ENCODE results near the gene CUBN. TPM values are rescaled to one million over a fixed set of nuclear protein-coding genes. Genes with fewer than 3 reads are reported as not detected.

The CUBN gene
- polyA plus RNA-seq, 2 of the 4 experiments (the other 2 are of a cell fraction), result 0.08 to 0.28 TPM

- Histone ChIP-seq H3K4me3 (no peak overlapping the region), H3K9me3 (no peaks in the 10 kb centered on the region), H3K4me2 (no peak overlapping the region), H3K4me1 (no peaks in the 10 kb centered on the region), H3K27ac (no peak overlapping the region)
- ChIA-PET POLR2A (no interaction called here), CTCF (no interaction called here)
- ATAC-seq, result no peak
- FAIRE-seq, result no peak
- 39% methylated on average over 4 of the region's 4 CpGs for WGBS (ENCODE audit: missing lambda C conversion rate)
- DNase-seq (ENCODE audit: low read depth in 1 of 2, low spot score in 1 of 2), result no peak
- TF ChIP-seq FOSB (CRISPR knock-in tag; IDR thresholded peaks at IDR 0.05) (no peak), CBX2 (IDR thresholded peaks at IDR 0.05; ENCODE audit: borderline replicate concordance, low read depth) (no peak), KDM1A (IDR thresholded peaks at IDR 0.05; ENCODE audit: low read depth) (no peak), TFCP2L1 (CRISPR knock-in tag; IDR thresholded peaks at IDR 0.05) (no peak), RNF2 (IDR thresholded peaks at IDR 0.05; ENCODE audit: borderline replicate concordance, low read depth) (no peak), GATA3 (IDR thresholded peaks at IDR 0.05; ENCODE audit: borderline replicate concordance) (no peak), HOXB5 (CRISPR knock-in tag; IDR thresholded peaks at IDR 0.05) (no peak), RFX5 (IDR thresholded peaks at IDR 0.05) (no peak), RCOR1 (IDR thresholded peaks at IDR 0.05; ENCODE audit: low read depth, low read length) (no peak), RAD21 (conservative IDR thresholded peaks at IDR 0.05 in 1 of 2, IDR thresholded peaks at IDR 0.05 in 1 of 2) (no peak), HOXB13 (CRISPR knock-in tag; IDR thresholded peaks at IDR 0.05; ENCODE audit: low read depth) (no peak), HOXA7 (CRISPR knock-in tag; IDR thresholded peaks at IDR 0.05) (no peak), HEYL (CRISPR knock-in tag; IDR thresholded peaks at IDR 0.05) (no peak), CHD4 (IDR thresholded peaks at IDR 0.05; ENCODE audit: borderline replicate concordance) (no peak), ELK1 (IDR thresholded peaks at IDR 0.05; ENCODE audit: low read depth, low read length) (no peak), HDAC2 (IDR thresholded peaks at IDR 0.05) (no peak)
These were observed 218.8 kb downstream of the CUBN start for GRCh38 chr10:16910793-16911164.

GRCh38 chr10:16909961-16910792 is 219.4 kb downstream of the CUBN start:
- H3K9me3 ChIP-seq, result no peaks in the 10 kb centered on the region
- H3K4me3 ChIP-seq, result no peak overlapping the region
- 46% methylated on average over 4 of the region's 4 CpGs for WGBS (ENCODE audit: missing lambda C conversion rate)
- H3K4me2 ChIP-seq, result no peak overlapping the region
- no peak overlapping the region for H3K27ac ChIP-seq
- DNase-seq (ENCODE audit: low read depth in 1 of 2, low spot score in 1 of 2), result no peak
- no peak for ATAC-seq
- CTCF ChIA-PET, result interaction anchor here (0.8 kb wide), 1 partner anchor 12 kb away, joined by 3 read pairs; no protein-coding TSS in a partner anchor
- FAIRE-seq, result no peak
- POLR2A ChIA-PET, result no interaction called here
- no peak for TF ChIP-seq RAD21 (conservative IDR thresholded peaks at IDR 0.05 in 1 of 2, IDR thresholded peaks at IDR 0.05 in 1 of 2)
- TF ChIP-seq ZSCAN20 (CRISPR knock-in tag; IDR thresholded peaks at IDR 0.05), result no peak
- no peak for TF ChIP-seq HES2 (IDR thresholded peaks at IDR 0.05)
- no peak for TF ChIP-seq ATOH8 (CRISPR knock-in tag; IDR thresholded peaks at IDR 0.05; ENCODE audit: low read depth)
- no peak for TF ChIP-seq SMC3 (IDR thresholded peaks at IDR 0.05)
- no peak for TF ChIP-seq NFE2L2 (conservative IDR thresholded peaks at IDR 0.05; ENCODE audit: low read length)
- no peak for TF ChIP-seq USF2 (IDR thresholded peaks at IDR 0.05)
- no peak for TF ChIP-seq RNF2 (IDR thresholded peaks at IDR 0.05; ENCODE audit: borderline replicate concordance, low read depth)
- no peak for TF ChIP-seq CBX2 (IDR thresholded peaks at IDR 0.05; ENCODE audit: borderline replicate concordance, low read depth)
- no peak for TF ChIP-seq EP300 (IDR thresholded peaks at IDR 0.05)
- TF ChIP-seq MYC (IDR thresholded peaks at IDR 0.05; ENCODE audit: borderline replicate concordance, low read length), result no peak
- TF ChIP-seq FOSL2 (IDR thresholded peaks at IDR 0.05), result no peak
- no peak for TF ChIP-seq FOSL2 (CRISPR knock-in tag; IDR thresholded peaks at IDR 0.05)
- no peak for TF ChIP-seq MAX (IDR thresholded peaks at IDR 0.05)
- TF ChIP-seq HDAC2 (IDR thresholded peaks at IDR 0.05), result no peak
- TF ChIP-seq RARB (CRISPR knock-in tag; IDR thresholded peaks at IDR 0.05), result no peak
- no peak for TF ChIP-seq HOXA7 (CRISPR knock-in tag; IDR thresholded peaks at IDR 0.05)
- TF ChIP-seq JUN (IDR thresholded peaks at IDR 0.05), result no peak
- no peak for TF ChIP-seq E2F6 (IDR thresholded peaks at IDR 0.05; ENCODE audit: borderline replicate concordance, low read depth)
- TF ChIP-seq BCL3 (IDR thresholded peaks at IDR 0.05), result no peak
- H3K4me1 ChIP-seq, result no peaks in the 10 kb centered on the region
